Loucy (cell line): ENCODE measurements around the gene SLC36A2.

Experiments
- CTCF ChIP-seq: fragments of 200-600 bp; sonication (generic); conservative IDR thresholded peaks from 2 replicates; pipeline ENCODE4 v1.5.1; 2014; ENCODE audit warnings: mild to moderate bottlenecking, antibody characterized with exemption, low read length
- EZH2phosphoT487 ChIP-seq: fragments of 200-600 bp; IDR thresholded peaks from 2 replicates; pipeline ENCODE4 v1.6.1; 2018; ENCODE audit warnings: antibody characterized with exemption, mild to moderate bottlenecking, moderate library complexity, borderline replicate concordance

GRCh38 chr5:151345808-151346478 lies 1.4 kb downstream of the SLC36A2 start:
- no peak for TF ChIP-seq CTCF
- no peak for TF ChIP-seq EZH2phosphoT487
